SK-N-MC (cell line): ENCODE data around the gene ANO6.
A peak's percentile ranks its signal among the peaks of the same experiment; 100 is the strongest.

Source experiments
- DNase-seq: peaks from one replicate; pipeline ENCODE4 v3.0.0-alpha.2; 2011; ENCODE audit warnings: low read depth, low spot score
- H3K27ac ChIP-seq: fragments of 200-600 bp; sonication (generic); 2 replicates; pipeline ENCODE4 v1.5.1; 2016; ENCODE audit warnings: mixed run types
- H3K36me3 ChIP-seq: fragments of 200-600 bp; sonication (generic); 2 replicates; pipeline ENCODE4 v1.6.1; 2017; ENCODE audit warnings: antibody characterized with exemption, low read length, mixed read lengths; ENCODE audit not compliant: insufficient read depth
- H3K4me3 ChIP-seq: fragments of 200-600 bp; sonication (generic); 2 replicates; pipeline ENCODE4 v1.5.1; 2016
- H3K9ac ChIP-seq: fragments of 200-600 bp; sonication (generic); 2 replicates; pipeline ENCODE4 v1.8.0; 2017; ENCODE audit warnings: mixed run types, mixed read lengths; ENCODE audit not compliant: insufficient read length
- H3K9me3 ChIP-seq: fragments of 200-600 bp; sonication (generic); 2 replicates; pipeline ENCODE4 v1.6.1; 2017; ENCODE audit warnings: low read depth, mild to moderate bottlenecking, antibody characterized with exemption, low read length, moderate library complexity, mixed read lengths
- EZH2 ChIP-seq: fragments of 200-600 bp; sonication (generic); IDR thresholded peaks from one replicate; pipeline ENCODE4 v1.6.1; 2017; ENCODE audit warnings: antibody characterized with exemption
- FOXP2 ChIP-seq: optimal IDR thresholded peaks from 2 replicates; pipeline ENCODE3; 2011; ENCODE audit warnings: mild to moderate bottlenecking, moderate library complexity; ENCODE audit not compliant: insufficient read depth; ENCODE audit errors: extremely low read length, control extremely low read depth
- POLR2AphosphoS5 ChIP-seq: IDR thresholded peaks from 2 replicates; pipeline ENCODE4 v1.6.1; 2012; ENCODE audit warnings: mild to moderate bottlenecking, low read depth, low read length, borderline replicate concordance

ANO6 gene

DNA sequence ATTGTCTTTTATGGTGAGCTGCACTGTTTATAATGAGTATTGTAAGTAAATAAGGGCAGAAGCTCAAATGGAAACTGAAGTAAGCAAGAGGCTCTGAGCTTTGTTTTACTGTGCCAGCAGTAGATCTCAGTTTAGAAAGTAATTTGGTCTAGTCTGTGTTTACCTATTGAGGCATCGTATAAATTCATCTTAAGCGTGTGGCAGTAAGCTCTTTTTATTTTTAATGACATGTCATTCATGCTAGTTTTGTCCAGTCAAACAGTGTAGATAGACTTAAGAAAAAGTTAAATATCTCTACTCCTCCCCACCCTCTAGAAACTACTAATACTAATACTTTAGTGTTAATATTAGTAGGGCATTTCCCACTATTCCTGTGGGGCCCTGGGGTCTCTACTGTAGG lies 2.0 kb downstream of the ANO6 start:
- H3K9ac ChIP-seq: peak overlapping the region; percentile 78
- H3K27ac ChIP-seq: no peak overlapping the region
- H3K9me3 ChIP-seq: no peaks in the 10 kb centered on the region
- peak overlapping the region; percentile 89 for H3K4me3 ChIP-seq
- H3K36me3 ChIP-seq: no peaks in the 10 kb centered on the region
- DNase-seq: no peak
- TF ChIP-seq POLR2AphosphoS5 (no peak), EZH2 (no peak), FOXP2 (no peak)

DNA sequence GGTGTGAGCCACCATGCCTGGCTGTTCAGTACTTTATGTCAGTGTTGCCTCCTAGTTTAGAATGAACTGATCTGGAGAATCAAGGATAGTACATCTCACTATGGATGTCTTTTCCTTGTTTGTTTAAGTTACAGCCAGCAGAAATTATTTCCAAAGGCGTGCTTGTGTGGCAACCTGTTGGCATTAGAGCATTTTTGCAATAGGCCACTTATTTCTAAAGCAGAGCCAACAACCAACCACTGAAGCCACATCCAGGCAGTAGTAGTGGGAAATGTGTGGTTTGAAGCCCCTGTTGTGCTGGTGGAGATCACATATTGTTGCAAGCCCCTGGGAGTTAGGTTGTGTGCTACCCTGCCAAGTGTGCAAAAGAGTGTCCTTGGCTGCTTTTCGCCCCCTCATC lies 3.7 kb downstream of the ANO6 start:
- Histone ChIP-seq H3K9ac (no peak overlapping the region), H3K27ac (no peak overlapping the region), H3K4me3 (no peak overlapping the region), H3K36me3 (no peaks in the 10 kb centered on the region), H3K9me3 (no peaks in the 10 kb centered on the region)
- TF ChIP-seq EZH2 (no peak), FOXP2 (no peak), POLR2AphosphoS5 (no peak)
- DNase-seq: no peak

DNA sequence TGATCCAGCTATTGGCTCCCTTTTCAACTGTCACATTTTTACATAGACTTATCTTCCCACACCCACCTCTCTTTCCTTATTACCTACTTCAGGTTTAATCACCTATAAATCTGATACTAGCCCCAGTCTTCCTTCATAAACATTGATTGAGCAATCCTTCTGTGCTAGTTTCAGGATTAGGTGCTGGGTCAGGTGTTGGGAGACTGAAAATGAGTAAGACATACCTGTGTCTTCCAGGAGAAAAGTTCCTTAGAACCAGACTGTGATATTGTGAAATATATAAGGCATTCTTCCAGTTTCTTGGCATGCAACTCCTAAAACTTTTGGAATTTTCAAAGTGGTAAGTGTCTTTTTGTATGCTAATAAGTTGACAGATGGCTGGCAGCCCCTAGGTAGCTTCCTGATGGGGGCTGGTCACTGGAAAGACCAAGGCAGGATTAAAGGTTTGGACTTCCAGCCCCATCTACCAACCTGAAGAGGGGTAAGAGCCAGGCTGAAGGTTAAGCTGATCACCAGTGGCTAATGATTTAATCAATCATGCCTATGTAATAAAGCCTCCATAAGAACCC lies 4.6 kb downstream of the ANO6 start:
- H3K36me3 ChIP-seq: no peaks in the 10 kb centered on the region; the same call in 1 of the 2 replicates
- no peak overlapping the region for H3K27ac ChIP-seq
- DNase-seq: no peak
- no peak overlapping the region for H3K4me3 ChIP-seq
- TF ChIP-seq FOXP2: no peak
- no peak overlapping the region for H3K9ac ChIP-seq
- no peaks in the 10 kb centered on the region for H3K9me3 ChIP-seq

DNA sequence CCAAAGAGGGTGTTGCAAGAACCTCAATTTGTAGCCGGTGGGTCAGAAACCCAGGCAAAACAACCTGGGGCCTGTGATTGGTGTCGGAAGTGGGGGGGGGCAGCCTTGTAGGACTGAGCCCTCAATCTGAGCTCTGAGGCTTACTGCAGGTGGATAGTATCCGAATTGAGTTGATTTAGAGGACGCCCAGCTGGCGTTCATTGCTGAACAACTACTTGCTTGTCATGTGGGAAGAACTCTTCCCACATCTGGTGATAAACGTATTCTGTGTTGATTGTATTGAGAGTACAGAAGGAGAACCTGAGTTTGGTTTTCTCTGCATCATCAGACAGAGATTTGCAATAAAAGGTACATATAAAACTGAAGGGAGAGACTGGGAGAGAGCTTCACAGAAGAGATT lies 5.1 kb downstream of the ANO6 start:
- H3K4me3 ChIP-seq: no peak overlapping the region
- no peak overlapping the region for H3K9ac ChIP-seq
- peaks cover 5% of the 10 kb centered on the region; the same call in 1 of the 2 replicates for H3K36me3 ChIP-seq
- no peak for DNase-seq
- H3K27ac ChIP-seq: no peak overlapping the region
- no peaks in the 10 kb centered on the region for H3K9me3 ChIP-seq
- TF ChIP-seq FOXP2: no peak
- no peak for TF ChIP-seq POLR2AphosphoS5
- no peak for TF ChIP-seq EZH2

DNA sequence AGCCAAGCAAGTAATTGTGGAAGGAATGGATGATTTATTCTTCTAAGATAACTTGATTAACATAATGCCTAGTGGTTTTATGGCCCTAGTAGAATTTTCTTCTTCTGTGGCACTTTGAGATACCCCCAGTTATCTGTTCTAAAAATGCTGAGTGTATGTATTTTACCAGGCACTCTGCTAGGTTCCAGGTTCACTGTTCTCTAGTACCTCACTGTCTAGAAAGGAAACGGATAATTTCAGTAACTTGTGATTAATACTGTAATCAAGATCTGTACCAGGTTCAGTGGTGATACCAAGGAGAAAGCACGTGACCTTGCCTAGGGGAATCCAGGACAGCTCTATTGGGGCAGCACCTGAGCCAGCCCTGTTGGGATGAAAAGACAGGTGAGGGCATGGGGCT lies 8.0 kb downstream of the ANO6 start:
- Histone ChIP-seq H3K4me3 (no peak overlapping the region), H3K36me3 (peaks cover 7% of the 10 kb centered on the region; the same call in 1 of the 2 replicates), H3K9ac (no peak overlapping the region), H3K9me3 (no peaks in the 10 kb centered on the region), H3K27ac (no peak overlapping the region)
- TF ChIP-seq FOXP2 (no peak), POLR2AphosphoS5 (no peak), EZH2 (no peak)
- no peak for DNase-seq

DNA sequence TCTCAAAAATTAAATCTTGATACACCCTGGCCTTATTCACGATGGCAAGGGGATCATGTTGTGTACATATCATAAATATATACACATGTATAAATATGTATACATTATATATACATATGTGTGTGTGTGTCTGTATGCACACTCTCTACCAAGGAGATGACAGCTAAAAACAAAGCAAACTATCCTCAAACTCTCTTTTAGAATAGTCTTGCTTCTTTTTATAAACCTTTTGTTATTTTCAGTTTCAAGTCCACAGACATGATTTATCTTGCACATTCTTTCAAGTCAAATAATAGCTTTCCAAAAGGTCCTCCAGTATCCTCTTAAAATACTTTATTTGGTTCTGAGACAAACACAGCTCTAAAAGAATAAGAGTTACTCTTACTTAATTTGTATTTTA lies 8.4 kb downstream of the ANO6 start:
- Histone ChIP-seq H3K9ac (no peak overlapping the region), H3K27ac (no peak overlapping the region), H3K9me3 (no peaks in the 10 kb centered on the region), H3K36me3 (peaks cover 7% of the 10 kb centered on the region; the same call in 1 of the 2 replicates), H3K4me3 (no peak overlapping the region)
- TF ChIP-seq EZH2: no peak
- TF ChIP-seq FOXP2: no peak
- no peak for TF ChIP-seq POLR2AphosphoS5
- no peak for DNase-seq

DNA sequence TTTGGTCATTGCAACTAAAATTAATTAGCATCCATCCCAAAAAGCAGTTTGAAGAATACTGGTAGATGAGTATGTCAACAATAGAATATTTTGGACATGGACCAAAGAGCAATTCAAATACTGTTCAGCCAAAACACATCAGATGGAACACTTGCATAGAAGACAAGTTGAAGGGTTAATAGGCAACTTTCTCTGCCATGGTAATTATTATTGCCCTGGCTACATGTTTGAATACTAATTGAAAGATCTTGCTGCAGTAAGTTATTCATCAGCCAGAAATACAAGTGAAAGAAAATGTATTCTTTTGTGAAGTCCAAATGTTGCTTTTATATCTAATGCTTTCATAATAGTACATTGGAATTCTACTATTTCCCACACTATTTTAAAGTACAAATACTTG lies 10.1 kb downstream of the ANO6 start:
- Histone ChIP-seq H3K27ac (no peak overlapping the region), H3K4me3 (no peak overlapping the region), H3K9me3 (no peaks in the 10 kb centered on the region), H3K9ac (no peak overlapping the region), H3K36me3 (peaks cover 13% of the 10 kb centered on the region)
- no peak for DNase-seq
- no peak for TF ChIP-seq POLR2AphosphoS5
- no peak for TF ChIP-seq FOXP2
- TF ChIP-seq EZH2: no peak

DNA sequence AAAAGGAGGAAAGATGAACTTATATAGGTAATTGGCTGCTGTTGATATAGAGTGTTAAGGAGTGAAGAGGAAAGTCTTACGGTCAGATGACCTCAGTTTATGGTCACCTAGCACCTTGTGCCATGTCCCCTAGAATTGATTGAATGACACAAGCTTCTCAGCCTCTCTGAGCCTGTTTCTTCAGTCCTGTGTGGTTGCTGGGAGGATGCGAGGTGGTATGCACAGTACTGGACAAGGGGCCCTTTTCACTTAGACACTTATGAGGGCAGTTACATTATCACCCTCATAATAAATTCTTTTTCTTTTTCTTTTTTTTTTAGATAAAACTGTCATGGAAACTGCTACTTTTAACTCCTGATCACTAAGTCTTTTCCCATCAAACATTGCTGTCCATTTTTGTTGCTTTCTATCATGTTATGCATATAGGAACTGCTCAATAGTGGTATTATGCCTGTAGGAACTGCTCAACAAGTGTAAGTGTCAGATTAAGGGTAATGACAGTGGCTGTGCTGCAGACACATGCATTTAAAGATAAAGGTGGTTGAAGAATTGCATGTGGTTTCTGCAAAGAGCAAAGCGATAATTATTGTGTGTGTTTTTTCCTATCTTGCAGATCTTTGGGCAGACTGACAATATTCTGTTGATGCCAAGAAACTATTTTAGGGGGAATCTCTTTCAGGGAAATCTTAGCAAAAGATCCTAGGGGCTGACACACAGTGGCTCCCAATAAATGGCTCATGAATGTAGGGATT lies 11.6 kb downstream of the ANO6 start:
- TF ChIP-seq EZH2: no peak
- no peak for TF ChIP-seq FOXP2
- no peak for TF ChIP-seq POLR2AphosphoS5
- H3K36me3 ChIP-seq: peaks cover 13% of the 10 kb centered on the region

More for the DNA sequence above, 11.6 kb downstream of the ANO6 start:
- H3K9ac ChIP-seq: no peak overlapping the region
- no peak overlapping the region for H3K4me3 ChIP-seq
- H3K9me3 ChIP-seq: no peaks in the 10 kb centered on the region
- no peak overlapping the region; the same call in 1 of the 2 replicates for H3K27ac ChIP-seq
- no peak for DNase-seq
